ENCODE results near the gene ACBD4. TPM values are rescaled to one million over a fixed set of nuclear protein-coding genes. Genes with fewer than 3 reads are reported as not detected.

ACBD4 gene
- total RNA-seq, 1 experiment from 2014 or later = 7.7 TPM

GRCh38 chr17:45086865-45087503, 48.5 kb upstream of the ACBD4 start:
- DNase-seq (ENCODE audit: low read depth, low spot score) (no peak), ATAC-seq (no peak)
- intact Hi-C loops (cut with micrococcal nuclease; ENCODE audit: unreplicated experiment) (no loop called here), in situ Hi-C loops (cut with HindIII; ENCODE audit: low pct_unique_long_range_greater_than_20kb, low sequenced_read_pairs) (no loop called here)
- ChIA-PET POLR2A (no interaction called here), CTCF (no interaction called here)
- Histone ChIP-seq H3K4me3 (ENCODE audit: low read depth in 2 of 2, low read length in 2 of 2) (no peak overlapping the region), H3K4me1 (ENCODE audit: control insufficient read depth, insufficient read depth, low read length) (no peaks in the 10 kb centered on the region; the same call in 1 of the 2 replicates), H3K9me3 (ENCODE audit: control insufficient read depth, insufficient read depth, low read depth, low read length) (no peaks in the 10 kb centered on the region), H3K27ac (ENCODE audit: low read length) (no peak overlapping the region), H3K36me3 (ENCODE audit: control insufficient read depth, insufficient read depth, low read length) (peaks cover 11% of the 10 kb centered on the region), H3K27me3 (ENCODE audit: control insufficient read depth, insufficient read depth, low read length) (no peaks in the 10 kb centered on the region)
- TF ChIP-seq POLR2AphosphoS5 (IDR thresholded peaks at IDR 0.05; ENCODE audit: low read depth, low read length) (no peak), TCF7L2 (IDR thresholded peaks at IDR 0.05; ENCODE audit: low read depth, low read length) (no peak), CTCF (IDR thresholded peaks at IDR 0.05) (no peak), SIN3A (IDR thresholded peaks at IDR 0.05; ENCODE audit: borderline replicate concordance, insufficient read depth, low read depth, low read length) (no peak)
- BruUV-seq (replicated peaks) = no TSS peak

GRCh38 chr17:45087504-45087975, 47.9 kb upstream of the ACBD4 start:
- intact Hi-C loops (cut with micrococcal nuclease; ENCODE audit: unreplicated experiment) = no loop called here
- in situ Hi-C loops (cut with HindIII; ENCODE audit: low pct_unique_long_range_greater_than_20kb, low sequenced_read_pairs) = no loop called here
- Histone ChIP-seq H3K9me3 (ENCODE audit: control insufficient read depth, insufficient read depth, low read depth, low read length) (no peaks in the 10 kb centered on the region), H3K4me3 (ENCODE audit: low read depth in 2 of 2, low read length in 2 of 2) (no peak overlapping the region), H3K27me3 (ENCODE audit: control insufficient read depth, insufficient read depth, low read length) (no peaks in the 10 kb centered on the region), H3K36me3 (ENCODE audit: control insufficient read depth, insufficient read depth, low read length) (peaks cover 7% of the 10 kb centered on the region), H3K27ac (ENCODE audit: low read length) (no peak overlapping the region), H3K4me1 (ENCODE audit: control insufficient read depth, insufficient read depth, low read length) (peaks cover under 1% of the 10 kb centered on the region)
- no TSS peak for BruUV-seq (replicated peaks)
- CTCF ChIA-PET = no interaction called here
- DNase-seq (ENCODE audit: low read depth, low spot score) = no peak
- POLR2A ChIA-PET = no interaction called here
- TF ChIP-seq POLR2AphosphoS5 (IDR thresholded peaks at IDR 0.05; ENCODE audit: low read depth, low read length) (no peak), SIN3A (IDR thresholded peaks at IDR 0.05; ENCODE audit: borderline replicate concordance, insufficient read depth, low read depth, low read length) (no peak), REST (IDR thresholded peaks at IDR 0.05; ENCODE audit: insufficient read depth in 1 of 2, low read depth in 2 of 2, low read length in 1 of 2) (no peak), CTCF (IDR thresholded peaks at IDR 0.05) (no peak)
- ATAC-seq = no peak

All from Panc1 (cell line).